Measurements from ENCODE around the gene TBC1D16.

Gene TBC1D16

DNA sequence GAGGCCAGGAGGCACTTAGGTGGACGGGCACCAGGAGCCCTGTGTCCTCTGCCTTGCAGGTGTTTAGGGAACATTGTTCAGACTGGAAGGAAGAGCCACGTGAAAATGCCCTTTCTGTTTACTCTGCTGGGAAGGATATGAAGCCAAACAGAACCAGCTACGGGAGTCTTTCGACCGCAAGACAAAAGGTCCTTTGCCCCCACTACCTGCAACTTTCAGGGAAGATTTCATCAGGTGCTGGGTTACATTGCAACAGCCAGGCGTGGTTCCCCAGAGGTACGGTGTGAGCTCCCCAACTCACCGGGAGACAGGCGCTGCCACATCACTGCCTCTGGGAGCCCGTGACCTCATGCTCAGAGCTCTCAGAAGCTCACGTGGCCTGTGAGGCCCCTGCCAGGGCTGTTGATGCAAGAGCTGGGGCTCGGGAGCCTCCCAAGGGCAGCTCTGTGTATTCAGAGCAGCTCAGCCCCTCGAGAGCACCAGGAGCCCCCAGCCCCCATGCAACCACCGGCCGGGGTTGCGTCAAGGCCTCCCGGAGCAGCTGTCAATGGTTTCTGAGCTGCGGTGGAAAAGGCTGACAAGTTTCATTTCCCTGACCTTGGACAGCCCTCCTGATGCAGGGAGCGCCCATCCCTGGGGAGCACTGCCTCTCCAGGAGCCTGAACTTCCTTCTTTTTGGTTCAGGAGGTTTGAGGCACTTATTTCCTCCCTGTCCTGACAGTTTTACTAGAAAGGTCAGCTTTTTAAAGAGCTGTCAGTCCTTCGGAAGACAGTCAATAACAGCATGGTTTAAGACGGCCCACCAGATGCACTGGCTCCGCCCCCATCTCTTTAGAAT is 42.1 kb downstream of the TBC1D16 start:
- ChIA-PET CTCF (interaction anchor here (1.0 to 4.6 kb wide), 13 partner anchors 7 to 251 kb away, joined by 3 to 128 read pairs (median 5); no protein-coding TSS in a partner anchor), POLR2A (interaction anchor here (0.6 to 1.8 kb wide), 2 partner anchors 11 to 155 kb away, joined by 3 to 10 read pairs; partner anchors contain the start of gene CBX4)
- DNase-seq (ENCODE audit: low read depth, low spot score): peak; percentile 63
- TF ChIP-seq, protein P1, sequence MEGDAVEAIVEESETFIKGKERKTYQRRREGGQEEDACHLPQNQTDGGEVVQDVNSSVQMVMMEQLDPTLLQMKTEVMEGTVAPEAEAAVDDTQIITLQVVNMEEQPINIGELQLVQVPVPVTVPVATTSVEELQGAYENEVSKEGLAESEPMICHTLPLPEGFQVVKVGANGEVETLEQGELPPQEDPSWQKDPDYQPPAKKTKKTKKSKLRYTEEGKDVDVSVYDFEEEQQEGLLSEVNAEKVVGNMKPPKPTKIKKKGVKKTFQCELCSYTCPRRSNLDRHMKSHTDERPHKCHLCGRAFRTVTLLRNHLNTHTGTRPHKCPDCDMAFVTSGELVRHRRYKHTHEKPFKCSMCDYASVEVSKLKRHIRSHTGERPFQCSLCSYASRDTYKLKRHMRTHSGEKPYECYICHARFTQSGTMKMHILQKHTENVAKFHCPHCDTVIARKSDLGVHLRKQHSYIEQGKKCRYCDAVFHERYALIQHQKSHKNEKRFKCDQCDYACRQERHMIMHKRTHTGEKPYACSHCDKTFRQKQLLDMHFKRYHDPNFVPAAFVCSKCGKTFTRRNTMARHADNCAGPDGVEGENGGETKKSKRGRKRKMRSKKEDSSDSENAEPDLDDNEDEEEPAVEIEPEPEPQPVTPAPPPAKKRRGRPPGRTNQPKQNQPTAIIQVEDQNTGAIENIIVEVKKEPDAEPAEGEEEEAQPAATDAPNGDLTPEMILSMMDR (IDR thresholded peaks at IDR 0.05; ENCODE audit: insufficient read depth, low read length, missing control alignments): no peak
- no peak overlapping the region for H3K4me3 ChIP-seq (ENCODE audit: low read depth, low read length)

GRCh38 chr17:79992649-79993389 is 42.9 kb downstream of the TBC1D16 start:
- ChIA-PET CTCF (interaction anchor here (0.6 to 4.6 kb wide), 22 partner anchors 8 to 250 kb away, joined by 3 to 128 read pairs (median 4); partner anchors contain the start of gene GAA), POLR2A (interaction anchor here (0.9 to 1.8 kb wide), 2 partner anchors 44 to 154 kb away, joined by 3 to 10 read pairs; partner anchors contain the start of gene CBX4)
- DNase-seq (ENCODE audit: low read depth, low spot score): no peak
- TF ChIP-seq, protein P1 (IDR thresholded peaks at IDR 0.05; ENCODE audit: insufficient read depth, low read length, missing control alignments): no peak
- no peak overlapping the region for H3K4me3 ChIP-seq (ENCODE audit: low read depth, low read length)

GRCh38 chr17:79991924-79992648 is 43.6 kb downstream of the TBC1D16 start:
- ChIA-PET POLR2A (interaction anchor here (0.9 kb wide), 1 partner anchor 44 kb away, joined by 3 read pairs; no protein-coding TSS in a partner anchor), CTCF (interaction anchor here (0.6 to 4.6 kb wide), 23 partner anchors 9 to 253 kb away, joined by 3 to 128 read pairs (median 4); partner anchors contain the start of gene GAA)
- no peak for DNase-seq (ENCODE audit: low read depth, low spot score)
- TF ChIP-seq, protein P1 (IDR thresholded peaks at IDR 0.05; ENCODE audit: insufficient read depth, low read length, missing control alignments): no peak
- peak overlapping the region; percentile 42 for H3K4me3 ChIP-seq (ENCODE audit: low read depth, low read length)

DNA sequence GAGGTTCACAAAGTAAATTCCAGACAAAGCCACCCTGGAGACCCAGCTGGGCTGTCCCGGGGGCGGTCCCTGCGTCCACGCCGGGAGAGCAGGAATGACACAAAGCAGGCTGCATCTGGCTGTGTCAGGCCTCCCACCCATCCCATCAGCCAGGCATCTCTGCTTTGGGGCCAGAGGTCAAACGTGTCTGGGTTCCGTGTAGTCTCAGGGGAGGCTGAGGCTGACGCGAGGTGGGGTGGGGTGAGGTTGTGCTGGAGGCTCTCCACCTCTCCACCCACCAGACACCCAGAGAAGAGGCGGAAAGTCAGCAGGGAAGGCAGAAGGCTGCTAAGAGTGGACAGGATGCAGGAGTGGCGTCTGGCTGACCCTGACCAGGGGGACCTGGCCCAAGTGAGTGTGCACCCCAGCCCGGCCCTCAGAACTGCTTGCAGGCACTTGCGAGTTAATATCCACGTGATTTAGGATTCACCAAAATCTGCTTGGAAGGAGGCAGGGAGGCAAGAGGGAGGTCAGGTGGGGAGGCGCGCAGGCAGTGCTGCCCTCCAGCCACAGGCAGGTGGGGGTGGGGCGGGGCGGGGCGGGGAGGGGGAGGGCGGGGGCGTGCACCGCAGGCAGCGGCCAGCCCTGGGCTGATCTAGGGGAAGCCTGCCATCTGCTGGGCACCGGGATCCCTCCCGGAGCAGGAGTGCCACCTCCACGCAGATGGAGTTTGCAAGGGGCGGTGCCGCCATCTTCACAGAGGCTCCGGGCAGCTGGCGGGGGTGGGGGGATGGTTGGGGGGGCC is 44.3 kb downstream of the TBC1D16 start:
- TF ChIP-seq, protein P1 (IDR thresholded peaks at IDR 0.05; ENCODE audit: insufficient read depth, low read length, missing control alignments): peak; percentile 86
- H3K4me3 ChIP-seq (ENCODE audit: low read depth, low read length): peak overlapping the region; percentile 42
- CTCF ChIA-PET: interaction anchor here (0.6 to 4.6 kb wide), 31 partner anchors 9 to 283 kb away, joined by 3 to 128 read pairs (median 5); partner anchors contain the start of gene GAA
- DNase-seq (ENCODE audit: low read depth, low spot score): no peak
- POLR2A ChIA-PET: no interaction called here

- no peak overlapping the region for H3K4me3 ChIP-seq (ENCODE audit: low read depth, low read length)
- TF ChIP-seq, protein P1 (IDR thresholded peaks at IDR 0.05; ENCODE audit: insufficient read depth, low read length, missing control alignments): no peak
- CTCF ChIA-PET: interaction anchor here (0.6 to 2.1 kb wide), 16 partner anchors 9 to 282 kb away, joined by 3 to 11 read pairs (median 4); no protein-coding TSS in a partner anchor
- POLR2A ChIA-PET: no interaction called here
- no peak for DNase-seq (ENCODE audit: low read depth, low spot score)
These were observed 45.0 kb downstream of the TBC1D16 start for GRCh38 chr17:79990704-79991103.

All from AG04449 (cell line).